SK-N-SH (cell line): ENCODE data around the gene MRRF.

Source experiments
- ELF1 ChIP-seq: IDR thresholded peaks from 2 replicates; pipeline ENCODE4 v1.4.0; 2012
- EP300 ChIP-seq, 2 experiments: IDR thresholded peaks; 2 replicates each; pipeline versions ENCODE4 v1.4.0 to v1.6.1; 2012; ENCODE audit warnings: borderline replicate concordance in 1 of 2, low read depth in 1 of 2, low read length in 1 of 2
- GABPA ChIP-seq: IDR thresholded peaks from 2 replicates; pipeline ENCODE4 v1.4.0; 2012; ENCODE audit warnings: low read depth, mild to moderate bottlenecking
- JUND ChIP-seq: IDR thresholded peaks from 2 replicates; pipeline ENCODE4 v1.4.0; 2012
- POLR2AphosphoS5 ChIP-seq: IDR thresholded peaks from 2 replicates; pipeline ENCODE4 v1.6.1; 2012; ENCODE audit warnings: low read depth, low read length
- RAD21 ChIP-seq: IDR thresholded peaks from 2 replicates; pipeline ENCODE4 v1.6.1; 2012; ENCODE audit warnings: mild to moderate bottlenecking, low read length
- RCOR1 ChIP-seq: fragments of 150-350 bp; IDR thresholded peaks from 2 replicates; pipeline ENCODE4 v1.6.1; 2017; ENCODE audit warnings: antibody characterized with exemption, low read length
- SMC3 ChIP-seq: IDR thresholded peaks from 2 replicates; pipeline ENCODE4 v1.6.1; 2012; ENCODE audit warnings: low read depth, low read length, improper control_type of control experiment
- TAF1 ChIP-seq: IDR thresholded peaks from 2 replicates; pipeline ENCODE4 v1.6.1; 2012; ENCODE audit warnings: low read depth, mild to moderate bottlenecking, low read length, moderate library complexity, borderline replicate concordance
- YY1 ChIP-seq: IDR thresholded peaks from 2 replicates; pipeline ENCODE4 v1.4.0; 2012; ENCODE audit warnings: low read depth, mild to moderate bottlenecking
- TF ChIP-seq, protein P1 (sequence below): fragments of 200-600 bp; sonication (generic); IDR thresholded peaks from 2 replicates; pipeline ENCODE4 v1.6.1; 2017; ENCODE audit warnings: antibody characterized with exemption, mild to moderate bottlenecking, moderate library complexity
- TF ChIP-seq, protein P2 (sequence below): fragments of 150-350 bp; IDR thresholded peaks from 2 replicates; pipeline ENCODE4 v1.6.1; 2016; ENCODE audit warnings: mild to moderate bottlenecking, low read depth, low read length

DNA sequence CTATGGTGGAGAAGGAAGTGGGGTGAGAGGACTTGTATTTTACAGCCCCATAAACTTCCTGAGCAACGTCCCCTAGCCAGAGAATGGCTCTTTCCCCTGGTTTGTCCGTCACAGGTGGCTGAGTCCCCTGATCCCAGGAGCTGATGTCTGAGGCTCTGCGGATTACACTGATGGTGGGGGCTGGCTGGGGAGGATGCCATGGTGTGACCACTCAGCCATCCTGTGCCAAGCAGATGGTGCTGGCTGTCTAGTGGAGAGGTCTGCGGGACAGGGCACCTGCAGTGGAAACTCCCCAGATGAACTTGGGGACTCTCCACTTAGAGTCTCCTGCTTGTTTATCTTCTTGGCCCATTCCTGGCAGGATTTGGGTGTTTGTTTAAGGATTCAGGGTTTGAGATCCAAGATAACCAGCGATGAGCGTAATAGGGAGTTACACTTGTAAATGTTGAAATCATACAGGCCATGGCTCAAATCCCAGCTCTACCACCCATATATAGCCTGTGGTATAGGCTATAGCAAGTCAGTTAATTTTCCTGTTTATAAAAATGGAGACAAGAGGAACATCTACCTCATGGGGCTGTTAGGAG, 101.5 kb downstream of the MRRF start:
- TF ChIP-seq SMC3: no peak
- TF ChIP-seq EP300 (IDR thresholded peaks at IDR 0.05; ENCODE audit: borderline replicate concordance in 1 of 2, low read depth in 1 of 2, low read length in 1 of 2): no peak
- no peak for TF ChIP-seq GABPA
- TF ChIP-seq, protein P1, sequence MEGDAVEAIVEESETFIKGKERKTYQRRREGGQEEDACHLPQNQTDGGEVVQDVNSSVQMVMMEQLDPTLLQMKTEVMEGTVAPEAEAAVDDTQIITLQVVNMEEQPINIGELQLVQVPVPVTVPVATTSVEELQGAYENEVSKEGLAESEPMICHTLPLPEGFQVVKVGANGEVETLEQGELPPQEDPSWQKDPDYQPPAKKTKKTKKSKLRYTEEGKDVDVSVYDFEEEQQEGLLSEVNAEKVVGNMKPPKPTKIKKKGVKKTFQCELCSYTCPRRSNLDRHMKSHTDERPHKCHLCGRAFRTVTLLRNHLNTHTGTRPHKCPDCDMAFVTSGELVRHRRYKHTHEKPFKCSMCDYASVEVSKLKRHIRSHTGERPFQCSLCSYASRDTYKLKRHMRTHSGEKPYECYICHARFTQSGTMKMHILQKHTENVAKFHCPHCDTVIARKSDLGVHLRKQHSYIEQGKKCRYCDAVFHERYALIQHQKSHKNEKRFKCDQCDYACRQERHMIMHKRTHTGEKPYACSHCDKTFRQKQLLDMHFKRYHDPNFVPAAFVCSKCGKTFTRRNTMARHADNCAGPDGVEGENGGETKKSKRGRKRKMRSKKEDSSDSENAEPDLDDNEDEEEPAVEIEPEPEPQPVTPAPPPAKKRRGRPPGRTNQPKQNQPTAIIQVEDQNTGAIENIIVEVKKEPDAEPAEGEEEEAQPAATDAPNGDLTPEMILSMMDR: no peak
- no peak for TF ChIP-seq YY1
- TF ChIP-seq JUND: no peak
- no peak for TF ChIP-seq RCOR1
- no peak for TF ChIP-seq TAF1
- no peak for TF ChIP-seq RAD21
- no peak for TF ChIP-seq ELF1
- TF ChIP-seq POLR2AphosphoS5: no peak
- TF ChIP-seq, protein P2, sequence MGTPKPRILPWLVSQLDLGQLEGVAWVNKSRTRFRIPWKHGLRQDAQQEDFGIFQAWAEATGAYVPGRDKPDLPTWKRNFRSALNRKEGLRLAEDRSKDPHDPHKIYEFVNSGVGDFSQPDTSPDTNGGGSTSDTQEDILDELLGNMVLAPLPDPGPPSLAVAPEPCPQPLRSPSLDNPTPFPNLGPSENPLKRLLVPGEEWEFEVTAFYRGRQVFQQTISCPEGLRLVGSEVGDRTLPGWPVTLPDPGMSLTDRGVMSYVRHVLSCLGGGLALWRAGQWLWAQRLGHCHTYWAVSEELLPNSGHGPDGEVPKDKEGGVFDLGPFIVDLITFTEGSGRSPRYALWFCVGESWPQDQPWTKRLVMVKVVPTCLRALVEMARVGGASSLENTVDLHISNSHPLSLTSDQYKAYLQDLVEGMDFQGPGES: no peak
